Activated naive CD8-positive, alpha-beta T cell (primary cell): ENCODE data around the gene CYTH4.

Experiments used
- H3K27ac Mint-ChIP-seq: one replicate; pipeline ENCODE4 v1.8.0; 2021; ENCODE audit warnings: mixed read lengths
- H3K27me3 Mint-ChIP-seq: one replicate; pipeline ENCODE4 v1.8.0; 2021; ENCODE audit warnings: mixed read lengths
- H3K36me3 Mint-ChIP-seq: one replicate; pipeline ENCODE4 v1.8.0; 2021; ENCODE audit warnings: mixed read lengths
- H3K4me1 Mint-ChIP-seq: one replicate; pipeline ENCODE4 v1.8.0; 2021; ENCODE audit warnings: low read depth, mixed read lengths
- H3K4me3 Mint-ChIP-seq: one replicate; pipeline ENCODE4 v1.8.0; 2021; ENCODE audit warnings: mild to moderate bottlenecking, mixed read lengths
- H3K9me3 Mint-ChIP-seq: one replicate; pipeline ENCODE4 v1.8.0; 2021; ENCODE audit warnings: low read depth, mixed read lengths

CYTH4 gene

DNA sequence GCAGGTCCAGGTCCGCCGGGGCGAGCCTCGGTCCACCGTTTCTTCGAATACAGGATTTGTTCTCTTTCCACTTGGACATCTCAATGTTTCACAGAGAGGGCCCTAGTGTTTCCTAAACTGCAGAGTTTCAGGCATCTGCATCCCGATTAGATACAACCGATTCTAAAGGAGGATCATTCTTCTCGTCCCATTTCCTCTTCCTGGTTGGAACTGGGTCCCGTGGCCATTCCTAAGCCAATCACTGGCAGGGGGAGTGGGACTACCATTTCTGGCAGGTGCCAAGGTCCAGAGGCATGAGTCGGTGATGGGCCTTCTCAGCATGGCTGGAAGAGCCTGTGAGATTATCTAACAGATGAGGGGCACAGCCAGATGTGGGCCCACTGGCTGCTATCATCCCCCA lies 76.1 kb downstream of the CYTH4 start:
- Mint-ChIP-seq H3K27me3 (no peaks in the 10 kb centered on the region), H3K4me3 (no peak overlapping the region), H3K4me1 (peaks cover 5% of the 10 kb centered on the region), H3K36me3 (no peaks in the 10 kb centered on the region), H3K9me3 (no peaks in the 10 kb centered on the region), H3K27ac (no peak overlapping the region)

DNA sequence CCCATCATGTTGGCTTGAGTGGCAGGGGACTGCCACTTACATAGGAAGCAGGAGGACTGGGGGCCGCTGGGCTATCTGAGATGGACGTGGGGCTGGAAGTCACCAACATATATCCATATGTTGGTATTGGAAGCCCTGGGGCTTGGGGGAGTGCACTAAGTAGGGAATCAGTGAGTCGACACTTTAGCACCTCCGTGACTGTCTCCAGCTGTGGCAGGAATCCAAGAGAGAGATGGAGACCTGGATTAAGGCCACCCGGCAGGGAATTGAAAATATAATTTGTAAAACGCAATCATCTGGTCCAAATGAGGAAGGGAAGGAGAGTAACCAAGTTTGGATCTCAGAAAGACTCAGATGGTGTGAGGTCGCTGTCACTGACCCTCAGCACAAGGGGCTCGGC lies 76.6 kb downstream of the CYTH4 start:
- no peaks in the 10 kb centered on the region for H3K9me3 Mint-ChIP-seq
- H3K4me1 Mint-ChIP-seq = peaks cover 5% of the 10 kb centered on the region
- no peak overlapping the region for H3K27ac Mint-ChIP-seq
- no peaks in the 10 kb centered on the region for H3K36me3 Mint-ChIP-seq
- no peaks in the 10 kb centered on the region for H3K27me3 Mint-ChIP-seq
- no peak overlapping the region for H3K4me3 Mint-ChIP-seq

DNA sequence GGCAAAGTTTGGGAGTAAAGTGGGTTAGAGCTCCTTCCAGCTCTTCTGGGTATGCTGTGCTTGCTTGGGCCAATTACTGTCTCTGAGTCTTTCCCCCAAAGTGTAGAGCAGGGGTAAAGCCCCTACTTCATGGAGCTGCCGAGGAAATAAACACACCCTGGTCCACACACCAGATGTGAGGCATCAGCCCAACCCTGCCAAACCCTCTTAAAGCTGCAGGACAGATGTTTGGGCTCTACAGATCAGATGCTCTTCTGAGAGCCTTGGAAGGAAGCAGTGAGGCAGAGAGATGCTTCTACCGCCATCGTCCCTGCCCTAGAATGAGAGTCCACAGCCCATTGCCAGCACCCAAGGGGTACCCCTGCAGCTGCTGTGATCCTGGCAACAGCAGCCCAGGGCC lies 80.3 kb downstream of the CYTH4 start:
- Mint-ChIP-seq H3K27me3 (no peaks in the 10 kb centered on the region), H3K9me3 (no peaks in the 10 kb centered on the region), H3K4me3 (no peak overlapping the region), H3K27ac (no peak overlapping the region), H3K4me1 (peaks cover 5% of the 10 kb centered on the region), H3K36me3 (no peaks in the 10 kb centered on the region)

DNA sequence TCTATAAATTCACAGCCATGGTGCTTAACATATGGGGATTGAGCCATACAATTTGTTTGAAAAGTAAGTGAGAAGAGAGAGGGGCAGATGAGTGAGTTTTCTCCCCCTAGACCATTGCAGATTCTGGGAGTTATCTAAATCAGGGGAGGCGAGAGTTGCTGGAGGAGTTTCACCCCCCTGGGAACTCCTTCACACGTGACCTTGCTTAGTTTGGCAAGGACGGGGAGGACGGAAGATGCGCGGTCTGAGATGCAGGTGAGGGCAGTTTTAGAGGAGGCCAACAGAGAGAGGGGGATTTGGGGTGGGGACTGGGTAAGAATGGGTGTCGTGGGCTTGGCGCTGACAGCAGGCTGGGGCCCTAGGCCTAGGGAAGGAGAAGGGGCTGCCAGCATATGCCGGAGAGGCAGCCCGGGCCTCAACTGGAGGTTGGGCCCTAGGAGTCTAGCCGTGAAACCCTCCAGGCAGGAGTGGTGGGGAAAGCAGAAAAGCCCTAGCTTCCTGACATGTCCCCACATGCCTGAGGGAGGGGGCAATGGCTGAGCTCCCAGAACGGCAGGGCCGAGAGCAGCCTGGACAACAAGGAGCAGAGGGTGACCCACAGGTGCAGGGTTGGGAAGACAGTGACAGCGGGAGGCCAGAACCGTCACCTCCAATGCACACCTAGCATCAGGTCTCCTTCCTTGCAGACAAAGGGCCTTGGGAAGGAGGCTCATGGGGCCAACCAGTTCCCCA lies 81.1 kb downstream of the CYTH4 start:
- no peak overlapping the region for H3K4me3 Mint-ChIP-seq
- peaks cover 5% of the 10 kb centered on the region for H3K4me1 Mint-ChIP-seq
- no peaks in the 10 kb centered on the region for H3K36me3 Mint-ChIP-seq
- no peaks in the 10 kb centered on the region for H3K27me3 Mint-ChIP-seq
- no peaks in the 10 kb centered on the region for H3K9me3 Mint-ChIP-seq
- no peak overlapping the region for H3K27ac Mint-ChIP-seq
